PC-3 (cell line): Measurements from ENCODE around the gene USP33. TPM values are rescaled to one million over a fixed set of nuclear protein-coding genes. Genes with fewer than 3 reads are reported as not detected.
A peak's percentile ranks its signal among the peaks of the same experiment; 100 is the strongest.

Experiments used
- ATAC-seq: fragments of 200-7000 bp; cut with Tn5 transposase; 2 replicates; pipeline ENCODE4 v1.9.1; 2020; ENCODE audit warnings: mild to moderate bottlenecking, moderate library complexity
- BruUV-seq: library from RNA; stranded (reverse); fragments of 400-500 nt; replicated peaks from 2 replicates; lab custom pipeline; 2021; lab: Mats Ljungman, UMichigan
- CTCF ChIA-PET: fragments of 300-600 bp; sonication (Branson Sonifier 250); formaldehyde crosslinking; loops from one replicate; lab custom pipeline; 2022; ENCODE audit warnings: antibody characterized with exemption; lab: Charles Lee
- POLR2A ChIA-PET: fragments of 300-600 bp; sonication (Branson Sonifier 250); formaldehyde crosslinking; loops from one replicate; lab custom pipeline; 2022; ENCODE audit warnings: antibody characterized with exemption; ENCODE audit not compliant: unreplicated experiment; lab: Charles Lee
- DNase-seq: peaks from one replicate; pipeline ENCODE4 v3.0.0-alpha.2; 2015
- H2AFZ ChIP-seq: fragments of 300-600 bp; sonication (generic); 2 replicates; pipeline ENCODE4 v1.6.0; 2016; ENCODE audit warnings: antibody characterized with exemption, low read length
- H3F3A ChIP-seq: fragments of 300-600 bp; sonication (generic); one replicate; pipeline ENCODE4 v1.6.0; 2017; ENCODE audit warnings: antibody characterized with exemption, low read length, control low read depth, mild to moderate bottlenecking; ENCODE audit not compliant: unreplicated experiment
- H3K27ac ChIP-seq: fragments of 300-600 bp; sonication (generic); 2 replicates; pipeline ENCODE4 v1.5.1; 2016; ENCODE audit warnings: mild to moderate bottlenecking, low read length
- H3K27me3 ChIP-seq: fragments of 300-600 bp; sonication (generic); 2 replicates; pipeline ENCODE4 v1.6.1; 2016; ENCODE audit warnings: low read length, mixed read lengths
- H3K36me3 ChIP-seq: fragments of 300-600 bp; sonication (generic); 2 replicates; pipeline ENCODE4 v1.6.1; 2016; ENCODE audit warnings: low read depth, mixed run types, low read length, mixed read lengths
- H3K4me1 ChIP-seq: fragments of 300-600 bp; sonication (generic); 2 replicates; pipeline ENCODE4 v1.5.1; 2016; ENCODE audit warnings: low read length; ENCODE audit not compliant: insufficient read depth
- H3K4me2 ChIP-seq: fragments of 300-600 bp; sonication (generic); 2 replicates; pipeline ENCODE4 v1.6.0; 2016; ENCODE audit warnings: low read length
- H3K4me3 ChIP-seq: fragments of 300-600 bp; sonication (generic); 2 replicates; pipeline ENCODE4 v1.5.1; 2016; ENCODE audit warnings: mild to moderate bottlenecking, low read length, mixed read lengths
- H3K79me2 ChIP-seq: fragments of 300-600 bp; sonication (generic); 2 replicates; pipeline ENCODE4 v1.6.1; 2017; ENCODE audit warnings: low read length, mixed read lengths
- H3K9ac ChIP-seq: fragments of 300-600 bp; sonication (generic); 2 replicates; pipeline ENCODE4 v1.6.0; 2016; ENCODE audit warnings: mild to moderate bottlenecking, low read length
- H3K9me2 ChIP-seq: fragments of 300-600 bp; sonication (generic); replicated peaks from 2 replicates; pipeline ENCODE4 v1.6.1; 2016; ENCODE audit warnings: mixed run types, low read length, mixed read lengths
- H3K9me3 ChIP-seq: fragments of 300-600 bp; sonication (generic); 2 replicates; pipeline ENCODE4 v1.6.1; 2016; ENCODE audit warnings: low read length, mixed read lengths
- H4K20me1 ChIP-seq: fragments of 300-600 bp; sonication (generic); 2 replicates; pipeline ENCODE4 v1.6.1; 2016; ENCODE audit warnings: low read length, mixed read lengths
- EZH2 ChIP-seq: fragments of 300-600 bp; sonication (generic); IDR thresholded peaks from one replicate; pipeline ENCODE4 v1.6.1; 2017; ENCODE audit warnings: antibody characterized with exemption, mild to moderate bottlenecking, low read length; ENCODE audit not compliant: unreplicated experiment
- EZH2phosphoT487 ChIP-seq: fragments of 300-600 bp; sonication (generic); IDR thresholded peaks from 2 replicates; pipeline ENCODE4 v1.6.1; 2018; ENCODE audit warnings: mild to moderate bottlenecking, antibody characterized with exemption, low read length, borderline replicate concordance
- intact Hi-C: fragments of 100-400 bp; cut with micrococcal nuclease; formaldehyde crosslinking; loops from 2 replicates; pipeline ENCODE4 v1.9.0; 2023
- total RNA-seq: library from RNA; depleted of rRNA; stranded (reverse); fragments of >200 nt; gene quantifications from 2 replicates; pipeline ENCODE4 v1.2.3, GENCODE V29; 2014
- TF ChIP-seq, protein P1 (sequence below): fragments of 300-600 bp; sonication (generic); conservative IDR thresholded peaks from 2 replicates; pipeline ENCODE4 v1.5.1; 2017; ENCODE audit warnings: antibody characterized with exemption, low read depth, mild to moderate bottlenecking, low read length

The USP33 gene
- total RNA-seq, 1 experiment from 2014 or later: 42.6 TPM

DNA sequence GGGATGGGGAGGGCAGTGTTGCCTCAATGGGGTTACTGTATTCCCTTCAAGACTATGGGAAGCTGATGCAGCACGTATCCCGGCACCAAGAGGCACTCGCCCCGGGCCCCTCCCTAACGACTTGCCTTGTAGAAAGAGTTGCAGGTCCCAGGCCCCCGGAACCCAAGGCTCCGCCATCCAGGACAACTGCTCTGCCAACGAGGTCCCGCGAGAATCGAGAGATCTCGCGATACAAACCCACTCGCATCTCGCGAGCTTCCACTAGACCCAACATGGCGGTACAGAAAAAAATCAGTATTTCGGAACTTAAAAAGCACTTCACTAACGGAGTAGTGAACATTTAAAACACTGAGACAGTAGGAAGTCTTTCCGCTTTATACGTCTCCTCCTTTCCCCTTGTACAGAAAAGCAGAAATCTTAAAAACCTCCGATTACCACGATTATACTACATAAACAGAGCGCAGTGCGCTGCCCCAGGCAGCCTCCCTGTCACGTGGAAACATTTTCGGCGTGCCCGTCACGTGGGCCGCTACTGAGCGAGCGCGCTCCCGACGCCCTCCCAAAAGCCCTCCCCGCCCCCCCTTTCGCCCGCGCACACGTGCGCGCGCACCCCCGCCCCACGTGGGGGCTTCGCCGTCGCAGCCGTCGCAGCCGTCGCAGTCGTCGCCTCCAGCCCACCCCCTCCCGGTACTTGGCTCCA, 77.0 kb downstream of the USP33 start, which contains the start of gene ZZZ3:
Gene ZZZ3, minus strand, starts transcription at position 199 of the 700 bp plus-strand sequence. CDS start 49,304 bp downstream, outside the sequence.
- no TSS peak for BruUV-seq
- intact Hi-C loops: loop anchor here (1.0 to 10.0 kb wide), 5 partner anchors 138 to 534 kb away; partner anchors contain the start of gene NEXN

DNA sequence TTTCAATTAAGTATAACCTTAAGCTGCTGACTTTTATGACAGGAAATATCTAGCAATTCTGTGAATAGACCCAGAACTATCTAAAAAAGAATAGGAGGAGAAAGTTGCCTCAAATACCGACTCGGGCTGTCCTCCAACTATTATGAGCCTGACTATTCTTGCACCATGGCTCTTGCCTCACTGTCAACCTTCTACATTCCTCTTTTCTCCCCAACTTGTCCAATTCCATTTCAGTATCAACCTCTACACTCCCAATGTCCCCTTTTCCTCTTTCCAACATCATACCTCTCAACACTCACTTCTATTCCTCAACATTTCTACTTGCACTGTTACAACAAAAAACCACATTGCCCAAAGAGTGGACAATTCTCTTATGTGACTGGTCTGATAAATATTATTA, 79.5 kb downstream of the USP33 start:
- H3K27me3 ChIP-seq: no peaks in the 10 kb centered on the region
- DNase-seq (no peak), ATAC-seq (no peak)
- TF ChIP-seq EZH2 (no peak), EZH2phosphoT487 (no peak)
- TF ChIP-seq, protein P1, sequence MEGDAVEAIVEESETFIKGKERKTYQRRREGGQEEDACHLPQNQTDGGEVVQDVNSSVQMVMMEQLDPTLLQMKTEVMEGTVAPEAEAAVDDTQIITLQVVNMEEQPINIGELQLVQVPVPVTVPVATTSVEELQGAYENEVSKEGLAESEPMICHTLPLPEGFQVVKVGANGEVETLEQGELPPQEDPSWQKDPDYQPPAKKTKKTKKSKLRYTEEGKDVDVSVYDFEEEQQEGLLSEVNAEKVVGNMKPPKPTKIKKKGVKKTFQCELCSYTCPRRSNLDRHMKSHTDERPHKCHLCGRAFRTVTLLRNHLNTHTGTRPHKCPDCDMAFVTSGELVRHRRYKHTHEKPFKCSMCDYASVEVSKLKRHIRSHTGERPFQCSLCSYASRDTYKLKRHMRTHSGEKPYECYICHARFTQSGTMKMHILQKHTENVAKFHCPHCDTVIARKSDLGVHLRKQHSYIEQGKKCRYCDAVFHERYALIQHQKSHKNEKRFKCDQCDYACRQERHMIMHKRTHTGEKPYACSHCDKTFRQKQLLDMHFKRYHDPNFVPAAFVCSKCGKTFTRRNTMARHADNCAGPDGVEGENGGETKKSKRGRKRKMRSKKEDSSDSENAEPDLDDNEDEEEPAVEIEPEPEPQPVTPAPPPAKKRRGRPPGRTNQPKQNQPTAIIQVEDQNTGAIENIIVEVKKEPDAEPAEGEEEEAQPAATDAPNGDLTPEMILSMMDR: no peak
- H3K4me1 ChIP-seq: peaks cover 42% of the 10 kb centered on the region
- H3K9me2 ChIP-seq: no peaks in the 10 kb centered on the region
- peak overlapping the region; percentile 97 for H3K4me2 ChIP-seq
- no peaks in the 10 kb centered on the region for H3K9me3 ChIP-seq
- no peak overlapping the region for H2AFZ ChIP-seq
- no TSS peak for BruUV-seq
- H3K36me3 ChIP-seq: peaks cover 3% of the 10 kb centered on the region; the same call in 1 of the 2 replicates
- peaks cover 76% of the 10 kb centered on the region for H3K79me2 ChIP-seq
- intact Hi-C loops: loop anchor here (5.0 to 10.0 kb wide), 2 partner anchors 145 to 207 kb away; partner anchors contain the start of gene NEXN
- CTCF ChIA-PET: no interaction called here
- no peak overlapping the region for H3K9ac ChIP-seq
- H3K4me3 ChIP-seq: peak overlapping the region; percentile 36; the same call in 1 of the 2 replicates
- H3K27ac ChIP-seq: no peak overlapping the region
- POLR2A ChIA-PET: interaction anchor here (0.5 kb wide), 1 partner anchor 62 kb away, joined by 6 read pairs; no protein-coding TSS in a partner anchor
- no peaks in the 10 kb centered on the region for H3F3A ChIP-seq
- H4K20me1 ChIP-seq: peaks cover 61% of the 10 kb centered on the region

More for the DNA sequence above, 77.0 kb downstream of the USP33 start, which contains the start of gene ZZZ3:
- H3K36me3 ChIP-seq: no peaks in the 10 kb centered on the region
- no peaks in the 10 kb centered on the region for H3K27me3 ChIP-seq
- POLR2A ChIA-PET: interaction anchor here (0.7 kb wide), 3 partner anchors 27 to 319 kb away, joined by 3 to 4 read pairs (median 4); no protein-coding TSS in a partner anchor
- H3K9me2 ChIP-seq: no peaks in the 10 kb centered on the region
- TF ChIP-seq EZH2 (no peak), EZH2phosphoT487 (no peak)
- TF ChIP-seq, protein P1: no peak
- peaks cover 42% of the 10 kb centered on the region for H4K20me1 ChIP-seq
- ATAC-seq (peak; percentile 57), DNase-seq (peak; percentile 95)
- H3K4me1 ChIP-seq: peaks cover 29% of the 10 kb centered on the region
- H3K9ac ChIP-seq: peak within 1 kb of the TSS; percentile 94
- peak within 1 kb of the TSS; percentile 91 for H3K27ac ChIP-seq
- H3K4me3 ChIP-seq: peak within 1 kb of the TSS; percentile 90
- no peaks in the 10 kb centered on the region for H3F3A ChIP-seq
- CTCF ChIA-PET: interaction anchor here (0.6 kb wide), 2 partner anchors 62 to 534 kb away, joined by 6 to 8 read pairs; no protein-coding TSS in a partner anchor
- H3K4me2 ChIP-seq: peak within 1 kb of the TSS; percentile 97
- peak within 1 kb of the TSS; percentile 89 for H2AFZ ChIP-seq
- no peaks in the 10 kb centered on the region for H3K9me3 ChIP-seq
- peaks cover 51% of the 10 kb centered on the region for H3K79me2 ChIP-seq
